T47D (cell line): Measurements from ENCODE around the gene TTC1.
A peak's percentile ranks its signal among the peaks of the same experiment; 100 is the strongest.
"Not testable (repeated sequence)": the region's sequence is repeated elsewhere in the genome, so short reads cannot be mapped to it uniquely, and the experiment has no call there.

Source experiments
- DNase-seq, 2 experiments: peaks; one replicate each; pipeline versions ENCODE4 v3.0.0 to v3.0.0-alpha.2; 2011 to 2012; ENCODE audit warnings: low read depth in 1 of 2, low spot score in 1 of 2
- JUND ChIP-seq: IDR thresholded peaks from 2 replicates; pipeline ENCODE4 v1.6.1; 2012; ENCODE audit warnings: low read depth
- in situ Hi-C: cut with HindIII; loops from 2 replicates; pipeline ENCODE4 v1.10.0; 2016; ENCODE audit warnings: low sequenced_read_pairs, low pct_unique_long_range_greater_than_20kb

Gene TTC1

DNA sequence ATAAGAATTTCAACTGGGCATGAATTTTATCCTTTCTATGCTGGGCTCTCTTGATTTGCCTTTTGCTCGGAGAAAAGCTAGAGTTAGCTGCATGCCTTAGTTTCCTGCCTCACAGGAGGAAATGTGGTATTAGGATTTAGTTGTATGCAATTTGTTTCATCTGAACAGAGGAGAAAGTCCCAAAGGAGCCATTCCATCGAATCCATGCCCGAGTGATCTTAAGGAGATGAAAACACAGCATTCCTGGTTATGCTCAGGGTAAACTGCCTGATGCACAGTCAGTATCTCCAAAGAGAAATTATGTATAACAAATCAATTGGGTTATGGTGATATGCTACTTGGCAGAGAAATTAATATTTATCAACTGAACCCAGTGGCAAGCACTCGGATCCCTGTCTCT is 51.1 kb downstream of the TTC1 start:
- in situ Hi-C loops: no loop called here
- no peak for DNase-seq
- TF ChIP-seq JUND: no peak

- no peak for TF ChIP-seq JUND
- DNase-seq: no peak
- in situ Hi-C loops: no loop called here
Observed at GRCh38 chr5:160061770-160062169, 52.8 kb downstream of the TTC1 start.

GRCh38 chr5:160064417-160064810 is 55.5 kb downstream of the TTC1 start:
- DNase-seq: no peak
- no peak for TF ChIP-seq JUND
- in situ Hi-C loops: no loop called here

DNA sequence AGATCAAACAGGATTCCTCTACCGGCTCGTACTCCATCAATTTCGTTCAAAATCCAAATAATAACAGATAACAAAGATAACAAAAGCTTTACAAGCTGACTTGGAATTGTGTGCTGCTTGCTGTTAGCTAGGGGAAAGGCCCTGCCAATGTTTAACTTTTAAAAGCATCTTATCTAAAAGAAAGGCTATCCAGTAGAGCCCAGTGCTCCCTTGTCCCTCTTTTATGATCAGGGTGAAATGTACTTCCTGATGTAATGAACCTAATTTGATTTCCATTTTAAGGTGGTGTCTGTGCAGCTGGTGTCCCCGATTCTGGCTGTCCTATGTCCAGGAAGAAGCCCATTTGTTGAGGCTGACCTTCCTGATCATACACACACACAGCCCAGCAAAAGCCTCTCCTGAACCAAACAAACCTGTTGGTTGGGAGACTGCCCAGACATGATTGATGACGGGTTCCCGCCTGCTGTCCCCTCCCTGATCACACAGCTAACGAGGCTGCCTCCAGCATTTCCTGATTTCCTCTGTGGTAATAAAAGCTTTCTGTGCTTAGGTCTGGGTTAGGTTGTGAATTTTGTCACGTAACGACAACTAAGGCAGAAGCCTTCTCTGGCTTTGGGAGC is 56.2 kb downstream of the TTC1 start:
- in situ Hi-C loops: no loop called here
- peak; percentile 67 to 89 for DNase-seq
- TF ChIP-seq JUND: 0 out of 2 replicates have a peak, but pooled peaks have one; percentile 24

DNA sequence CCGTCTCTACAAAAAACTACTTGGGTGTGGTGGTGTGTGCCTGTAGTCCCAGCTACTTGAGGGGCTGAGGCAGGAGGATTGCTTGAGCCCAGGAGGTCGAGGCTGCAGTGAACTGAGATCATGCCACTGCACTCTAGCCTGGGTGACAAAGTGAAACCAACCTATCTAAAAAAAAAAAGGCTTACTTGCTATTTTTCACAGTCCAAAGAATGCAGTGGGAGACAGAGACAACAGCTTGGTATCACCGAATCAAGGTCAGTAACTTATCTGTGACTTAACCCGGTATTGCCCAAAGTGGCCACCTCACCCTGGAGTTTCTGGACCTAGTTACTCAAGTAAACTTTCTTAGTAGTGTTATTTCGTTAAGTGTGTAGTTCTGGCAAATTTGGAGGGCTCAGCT is 60.2 kb downstream of the TTC1 start:
- DNase-seq, in situ Hi-C loops: not testable (repeated sequence)

GRCh38 chr5:160071516-160071915 is 62.6 kb downstream of the TTC1 start:
- no peak for DNase-seq
- TF ChIP-seq JUND: no peak
- in situ Hi-C loops: no loop called here

- in situ Hi-C loops: no loop called here
- DNase-seq: no peak
- no peak for TF ChIP-seq JUND
Observed at GRCh38 chr5:160071916-160072315, 63.0 kb downstream of the TTC1 start.

- no peak for TF ChIP-seq JUND
- in situ Hi-C loops: no loop called here
- DNase-seq: no peak
Observed at GRCh38 chr5:160075073-160075472, 66.1 kb downstream of the TTC1 start.

DNA sequence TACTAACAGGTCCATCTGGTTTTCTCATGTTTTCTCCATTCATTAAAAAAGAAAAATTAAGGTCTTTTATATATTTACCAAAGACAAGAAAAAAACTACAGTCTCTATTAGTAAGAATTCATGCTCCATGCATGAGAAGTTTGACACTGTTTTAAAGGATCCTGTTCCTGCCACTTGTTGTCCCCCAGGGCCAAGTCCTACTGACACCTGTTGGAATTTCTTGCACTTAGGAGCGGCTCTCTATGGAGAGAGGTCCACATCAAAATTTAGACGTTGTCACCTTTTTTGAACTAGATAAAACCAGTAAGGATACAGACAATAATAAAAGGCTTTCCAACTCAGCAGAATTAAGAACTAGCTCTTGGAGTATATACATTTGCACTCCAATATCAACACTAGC is 68.1 kb downstream of the TTC1 start:
- no peak for TF ChIP-seq JUND
- in situ Hi-C loops: no loop called here

GRCh38 chr5:160079753-160080152 is 70.8 kb downstream of the TTC1 start:
- no peak for TF ChIP-seq JUND
- no peak for DNase-seq
- in situ Hi-C loops: no loop called here

More for the DNA sequence above, 68.1 kb downstream of the TTC1 start:
- DNase-seq: no peak

DNA sequence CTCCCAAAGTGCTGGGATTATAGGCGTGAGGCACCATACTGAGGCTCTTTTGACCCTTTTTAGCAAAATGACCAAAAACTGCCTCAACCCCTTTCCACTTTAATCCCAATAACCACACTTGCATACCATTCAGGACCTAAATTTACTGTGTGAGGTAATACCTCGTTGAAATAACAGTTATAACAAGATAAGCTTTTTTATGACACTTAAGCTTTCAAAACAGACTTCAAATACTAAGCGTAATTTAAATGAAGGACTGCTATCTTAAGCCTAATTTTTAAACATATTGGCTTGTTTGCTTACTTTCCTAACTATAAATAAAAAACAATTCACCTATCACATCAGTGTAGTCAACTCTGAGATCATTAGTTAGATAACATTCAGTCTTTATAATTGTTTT is 72.6 kb downstream of the TTC1 start:
- no peak for DNase-seq
- in situ Hi-C loops: no loop called here
- no peak for TF ChIP-seq JUND

- no peak for DNase-seq
- in situ Hi-C loops: no loop called here
- TF ChIP-seq JUND: no peak
Observed at GRCh38 chr5:160082614-160083500, 73.9 kb downstream of the TTC1 start.

DNA sequence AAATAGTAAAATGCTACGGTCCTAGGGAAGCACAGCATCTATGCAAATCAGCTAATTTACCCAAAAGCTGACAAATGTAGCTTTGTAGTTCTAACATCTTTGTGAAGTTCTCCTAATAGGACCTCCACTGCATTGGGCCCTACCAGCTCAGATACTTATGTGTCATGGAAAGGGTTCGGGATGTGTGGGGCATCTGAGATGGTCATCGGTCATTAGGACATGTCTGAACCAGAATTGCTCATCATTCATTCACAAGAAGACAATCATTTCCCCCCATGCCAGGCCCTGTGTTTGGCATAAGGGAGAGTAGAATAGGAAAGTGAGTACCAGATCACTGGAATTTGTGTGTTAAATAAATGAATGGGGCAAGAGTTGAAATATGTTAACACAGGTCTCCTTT is 74.6 kb downstream of the TTC1 start:
- in situ Hi-C loops: no loop called here
- DNase-seq: no peak
- no peak for TF ChIP-seq JUND
